Uterus (tissue), 2 donors: Measurements from ENCODE around the gene MYOG.

Source experiments
- CTCF ChIP-seq, 4 experiments: fragments of 200-600 bp in 2 of 4; fragments of 450-650 bp in 2 of 4; sonication (generic) in 2 of 4; IDR thresholded peaks; one replicate each; pipeline ENCODE4 v1.5.1; 2016 to 2019; ENCODE audit warnings: antibody characterized with exemption in 4 of 4, mild to moderate bottlenecking in 2 of 4, moderate library complexity in 1 of 4
- POLR2A ChIP-seq, 2 donors: fragments of 450-650 bp; IDR thresholded peaks; one replicate each; pipeline ENCODE4 v1.6.1; 2016; ENCODE audit warnings: antibody characterized with exemption in 2 of 2, mild to moderate bottlenecking in 1 of 2, moderate library complexity in 1 of 2

GRCh38 chr1:203060115-203060514 lies 25.7 kb downstream of the MYOG start:
- TF ChIP-seq CTCF (IDR thresholded peaks at IDR 0.05), result no peak
- no peak for TF ChIP-seq POLR2A (IDR thresholded peaks at IDR 0.05)
